Ectodermal cell (in vitro differentiated cells): ENCODE measurements around the gene OR10J5.
"Not testable (repeated sequence)": the region's sequence is repeated elsewhere in the genome, so short reads cannot be mapped to it uniquely, and the experiment has no call there.

ENCODE experiments used
- H3K27ac ChIP-seq: 2 replicates; pipeline ENCODE4 v1.7.0; 2013; ENCODE audit warnings: mild to moderate bottlenecking, low read depth, low read length; ENCODE audit not compliant: insufficient read depth, poor library complexity, severe bottlenecking
- H3K27me3 ChIP-seq: 2 replicates; pipeline ENCODE4 v1.7.0; 2013; ENCODE audit warnings: mild to moderate bottlenecking, low read length; ENCODE audit not compliant: insufficient read depth, control insufficient read depth, poor library complexity, severe bottlenecking
- H3K36me3 ChIP-seq: one replicate; pipeline ENCODE4 v1.7.0; 2013; ENCODE audit warnings: low read length; ENCODE audit not compliant: control insufficient read depth, insufficient read depth
- H3K4me1 ChIP-seq: one replicate; pipeline ENCODE4 v1.7.0; 2013; ENCODE audit warnings: low read length; ENCODE audit not compliant: control insufficient read depth, insufficient read depth
- H3K4me3 ChIP-seq: 2 replicates; pipeline ENCODE4 v1.7.0; 2013; ENCODE audit warnings: low read depth, low read length, control low read depth; ENCODE audit not compliant: insufficient read depth
- H3K9me3 ChIP-seq: 2 replicates; pipeline ENCODE4 v1.7.0; 2013; ENCODE audit warnings: mild to moderate bottlenecking, low read length, moderate library complexity; ENCODE audit not compliant: control insufficient read depth
- WGBS, 2 experiments: methylation state at CpG; one replicate each; pipeline ENCODE4 v1.1.7; 2013; ENCODE audit warnings: missing lambda C conversion rate in 2 of 2; 5-methylcytosine and 5-hydroxymethylcytosine counted together

OR10J5 gene

DNA sequence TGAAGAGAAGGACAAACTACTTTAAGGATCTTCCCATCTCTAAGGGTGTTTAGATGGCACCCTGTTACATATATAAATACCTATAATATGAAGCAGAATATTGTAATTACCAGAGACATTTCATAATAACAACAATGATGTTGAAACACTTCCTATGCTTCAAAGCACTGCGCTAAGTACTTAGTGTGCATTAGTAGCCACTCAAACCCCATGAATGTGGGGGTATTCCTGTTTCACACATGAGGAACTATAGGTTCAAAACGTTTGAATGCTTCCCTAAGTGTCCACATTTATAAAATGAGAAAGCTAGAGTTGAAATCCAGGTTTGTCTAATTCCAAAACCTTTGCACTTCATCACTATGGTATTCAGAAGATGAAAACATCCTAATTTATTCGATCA is 18.5 kb upstream of the OR10J5 start:
- Histone ChIP-seq H3K4me3 (no peak overlapping the region), H3K36me3 (no peaks in the 10 kb centered on the region), H3K9me3 (no peaks in the 10 kb centered on the region), H3K27ac (no peak overlapping the region), H3K27me3 (no peaks in the 10 kb centered on the region), H3K4me1 (no peaks in the 10 kb centered on the region)
- WGBS, 2 experiments, result 66 to 74% methylated on average over 3 of the region's 3 CpGs

GRCh38 chr1:159548126-159548525 is 12.3 kb upstream of the OR10J5 start:
- WGBS, 2 experiments, result 85 to 94% methylated on average over 2 of the region's 2 CpGs
- no peaks in the 10 kb centered on the region for H3K36me3 ChIP-seq
- no peaks in the 10 kb centered on the region for H3K9me3 ChIP-seq
- H3K4me1 ChIP-seq, result no peaks in the 10 kb centered on the region
- H3K27ac ChIP-seq, result no peak overlapping the region
- H3K27me3 ChIP-seq, result no peaks in the 10 kb centered on the region
- H3K4me3 ChIP-seq, result no peak overlapping the region

GRCh38 chr1:159532922-159533321 is 2.9 kb downstream of the OR10J5 start:
- Histone ChIP-seq H3K4me3 (no peak overlapping the region), H3K27ac (no peak overlapping the region), H3K27me3 (no peaks in the 10 kb centered on the region), H3K36me3 (no peaks in the 10 kb centered on the region), H3K4me1 (no peaks in the 10 kb centered on the region), H3K9me3 (no peaks in the 10 kb centered on the region)

DNA sequence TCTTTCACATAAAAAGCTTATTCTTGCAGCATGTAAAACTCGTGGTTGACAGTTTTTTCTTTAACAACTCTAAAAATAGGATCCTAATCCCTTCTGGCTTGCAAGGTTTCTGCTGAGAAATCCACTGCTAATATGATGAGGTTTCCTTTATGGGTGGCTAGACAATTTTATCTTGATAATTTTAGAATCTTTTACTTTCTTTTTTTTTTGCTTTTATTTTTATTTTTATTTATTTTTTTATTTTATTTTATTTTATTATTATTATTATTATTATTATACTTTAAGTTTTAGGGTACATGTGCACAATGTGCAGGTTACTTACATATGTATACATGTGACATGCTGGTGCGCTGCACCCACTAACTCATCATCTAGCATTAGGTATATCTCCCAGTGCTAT is 11.0 kb downstream of the OR10J5 start:
- H3K9me3 ChIP-seq, H3K27ac ChIP-seq, H3K4me3 ChIP-seq, H3K4me1 ChIP-seq, H3K36me3 ChIP-seq, H3K27me3 ChIP-seq: not testable (repeated sequence)
- WGBS, 2 experiments, result 60% methylated on average over 1 of the region's 2 CpGs; no CpG with 5 or more reads in 1 of the 2 experiments

GRCh38 chr1:159510229-159510541 is 25.6 kb downstream of the OR10J5 start:
- WGBS, 2 experiments, result 81 to 89% methylated on average over 2 of the region's 2 CpGs
- no peaks in the 10 kb centered on the region for H3K9me3 ChIP-seq
- H3K27me3 ChIP-seq, result no peaks in the 10 kb centered on the region
- H3K36me3 ChIP-seq, result no peaks in the 10 kb centered on the region
- no peaks in the 10 kb centered on the region for H3K4me1 ChIP-seq
- H3K27ac ChIP-seq, result no peak overlapping the region
- H3K4me3 ChIP-seq, result no peak overlapping the region

DNA sequence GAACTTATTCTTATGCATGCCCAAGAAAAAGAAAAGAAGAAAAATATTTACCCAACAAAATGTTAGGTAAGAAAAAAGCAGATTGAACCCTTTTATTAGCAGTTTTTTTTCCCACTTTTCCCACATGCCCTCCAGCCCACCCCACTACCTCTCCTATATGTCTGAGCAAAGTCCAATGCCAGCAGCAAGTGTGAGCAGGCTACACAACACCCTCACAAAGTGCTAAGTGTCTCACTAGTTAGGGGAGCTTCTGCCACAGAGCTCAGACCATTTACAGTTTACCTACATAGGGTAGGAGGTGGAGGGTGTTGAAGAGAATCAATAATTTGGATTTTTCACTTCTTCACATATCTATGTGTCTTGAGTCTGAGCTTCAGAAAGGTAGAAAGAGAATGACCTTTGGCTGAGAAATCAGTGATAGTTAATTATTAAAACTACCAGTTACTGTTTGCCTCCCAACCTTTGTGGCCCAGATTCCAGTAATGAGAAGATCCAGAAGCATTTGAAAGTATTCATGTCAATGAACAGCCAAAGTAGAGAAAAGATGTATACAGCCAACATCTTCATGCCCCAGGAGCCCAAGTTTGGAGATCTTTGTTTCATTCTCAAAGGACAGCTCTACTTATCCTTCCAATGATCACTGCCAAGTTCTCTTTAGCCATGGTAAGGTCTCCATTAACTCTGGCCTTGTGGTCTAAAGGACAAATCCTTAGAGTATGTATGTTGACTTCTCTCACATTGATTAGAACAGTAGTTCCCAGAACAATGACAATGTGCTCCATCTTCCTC is 26.2 kb downstream of the OR10J5 start:
- Histone ChIP-seq H3K4me1 (no peaks in the 10 kb centered on the region), H3K27ac (no peak overlapping the region)

GRCh38 chr1:159508951-159509350 is 26.9 kb downstream of the OR10J5 start:
- 63 to 71% methylated on average over 3 to 4 of the region's 4 CpGs for WGBS, 2 experiments
- Histone ChIP-seq H3K27ac (no peak overlapping the region), H3K27me3 (no peaks in the 10 kb centered on the region), H3K4me1 (no peaks in the 10 kb centered on the region), H3K9me3 (no peaks in the 10 kb centered on the region), H3K36me3 (no peaks in the 10 kb centered on the region), H3K4me3 (no peak overlapping the region)

More for the DNA sequence above, 26.2 kb downstream of the OR10J5 start:
- Histone ChIP-seq H3K27me3 (no peaks in the 10 kb centered on the region), H3K36me3 (no peaks in the 10 kb centered on the region), H3K4me3 (no peak overlapping the region), H3K9me3 (no peaks in the 10 kb centered on the region)

DNA sequence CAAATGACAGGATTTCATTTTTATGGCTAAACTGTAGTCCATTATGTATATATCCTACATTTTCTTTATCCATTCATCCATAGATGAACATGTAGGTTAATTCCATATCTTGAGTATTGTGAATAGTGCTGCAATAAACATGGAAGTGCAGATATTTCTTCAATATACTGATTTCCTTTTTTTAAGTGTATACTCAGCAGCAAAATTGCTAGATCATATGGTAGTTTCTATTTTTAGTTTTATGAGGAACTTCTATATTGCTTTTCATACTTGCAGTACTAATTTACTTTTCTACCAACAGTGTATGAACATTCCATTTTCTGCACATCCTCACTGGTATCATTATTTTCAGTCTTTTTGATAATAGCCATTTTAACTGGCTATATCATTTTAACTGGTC is 30.1 kb downstream of the OR10J5 start:
- no peaks in the 10 kb centered on the region for H3K36me3 ChIP-seq
- H3K9me3 ChIP-seq, result no peaks in the 10 kb centered on the region
- no peaks in the 10 kb centered on the region for H3K4me1 ChIP-seq
- no peak overlapping the region for H3K27ac ChIP-seq
- H3K27me3 ChIP-seq, result no peaks in the 10 kb centered on the region
- no peak overlapping the region for H3K4me3 ChIP-seq

GRCh38 chr1:159501082-159501481 is 34.7 kb downstream of the OR10J5 start:
- no peaks in the 10 kb centered on the region for H3K4me1 ChIP-seq
- no peak overlapping the region for H3K27ac ChIP-seq
- 88 to 95% methylated on average over 1 of the region's 1 CpG for WGBS, 2 experiments
- no peaks in the 10 kb centered on the region for H3K9me3 ChIP-seq
- H3K4me3 ChIP-seq, result no peak overlapping the region
- H3K27me3 ChIP-seq, result no peaks in the 10 kb centered on the region
- H3K36me3 ChIP-seq, result no peaks in the 10 kb centered on the region

GRCh38 chr1:159494513-159495210 is 41.1 kb downstream of the OR10J5 start:
- H3K36me3 ChIP-seq, H3K4me1 ChIP-seq, H3K9me3 ChIP-seq, H3K4me3 ChIP-seq, H3K27ac ChIP-seq, H3K27me3 ChIP-seq: not testable (repeated sequence)
- 89 to 91% methylated on average over 33 of the region's 33 CpGs for WGBS, 2 experiments
